Activated CD4-positive, alpha-beta T cell treated with anti-CD3 and anti-CD28 coated beads for 4 hours (primary cell): ENCODE measurements around the gene GPHB5.
"Not testable (repeated sequence)": the region's sequence is repeated elsewhere in the genome, so short reads cannot be mapped to it uniquely, and the experiment has no call there.

Source experiments
- DNase-seq, 2 donors: peaks; one replicate each; pipeline ENCODE4 v3.0.0-alpha.2; 2020

The GPHB5 gene

DNA sequence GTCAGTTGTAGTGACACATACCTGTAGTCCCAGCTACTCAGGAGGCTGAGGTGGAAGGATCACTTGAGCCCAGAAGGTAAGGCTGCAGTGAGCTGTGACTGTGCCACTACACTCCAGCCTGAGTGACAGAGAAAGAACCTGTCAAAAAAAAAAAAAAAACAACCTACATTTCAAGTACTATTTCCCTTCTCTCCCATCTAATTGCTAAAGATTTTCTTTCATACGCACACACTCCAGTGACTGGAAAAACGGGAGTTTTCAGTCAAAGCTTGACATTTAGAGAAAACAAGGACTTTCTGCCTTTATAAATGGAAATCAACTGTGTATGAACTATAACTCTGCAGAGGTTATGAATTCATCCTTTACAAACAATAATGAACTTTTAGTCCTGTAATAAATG lies 25.9 kb downstream of the GPHB5 start:
- DNase-seq: no peak

DNA sequence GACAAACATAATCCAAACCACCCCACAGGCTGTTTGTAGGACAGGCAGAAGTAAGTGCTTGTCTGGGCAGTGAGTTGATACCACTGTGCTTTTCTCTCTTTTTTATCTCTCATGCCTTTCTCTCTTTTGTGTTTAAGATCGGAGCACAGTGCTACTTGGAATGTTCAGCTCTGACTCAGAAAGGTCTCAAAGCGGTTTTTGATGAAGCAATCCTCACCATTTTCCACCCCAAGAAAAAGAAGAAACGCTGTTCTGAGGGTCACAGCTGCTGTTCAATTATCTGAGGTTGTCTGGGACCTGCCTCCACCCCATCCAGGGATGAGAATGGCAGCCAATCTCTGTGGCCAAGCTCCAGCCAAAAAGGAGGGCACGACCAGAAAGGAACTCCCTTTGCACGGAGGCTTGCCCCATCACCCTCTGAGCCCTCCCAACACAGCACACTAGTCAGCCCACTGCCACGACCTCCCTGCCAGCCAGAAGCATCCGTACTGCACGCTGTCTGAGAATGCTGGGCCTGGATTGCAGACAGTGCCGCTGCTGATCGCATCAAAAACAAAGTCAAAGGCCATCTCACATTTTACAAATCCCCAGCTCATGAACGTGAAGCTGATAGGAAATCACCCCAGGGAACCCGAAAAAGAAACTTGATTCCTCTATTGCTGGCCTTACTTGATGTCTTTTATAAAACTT lies 27.8 kb downstream of the GPHB5 start:
- DNase-seq: no peak

DNA sequence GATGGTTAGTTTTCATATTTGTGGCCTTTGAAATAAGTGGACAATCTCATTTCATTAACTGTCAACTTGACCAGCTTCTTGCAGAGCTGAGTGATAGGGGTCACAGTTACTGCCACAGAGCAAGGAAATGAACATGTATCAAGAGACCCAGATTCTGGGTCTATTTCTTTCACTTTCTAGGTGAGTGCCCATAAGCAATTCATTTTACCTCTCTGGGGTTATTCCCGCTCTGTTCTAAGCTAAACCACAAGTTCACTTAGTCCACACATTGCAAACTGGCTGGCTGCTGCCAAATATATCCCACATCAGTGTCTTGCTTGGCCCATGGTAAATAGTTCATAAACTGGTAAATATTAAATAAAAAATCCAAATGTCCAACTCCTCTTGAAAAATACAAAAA lies 29.9 kb downstream of the GPHB5 start:
- no peak for DNase-seq

DNA sequence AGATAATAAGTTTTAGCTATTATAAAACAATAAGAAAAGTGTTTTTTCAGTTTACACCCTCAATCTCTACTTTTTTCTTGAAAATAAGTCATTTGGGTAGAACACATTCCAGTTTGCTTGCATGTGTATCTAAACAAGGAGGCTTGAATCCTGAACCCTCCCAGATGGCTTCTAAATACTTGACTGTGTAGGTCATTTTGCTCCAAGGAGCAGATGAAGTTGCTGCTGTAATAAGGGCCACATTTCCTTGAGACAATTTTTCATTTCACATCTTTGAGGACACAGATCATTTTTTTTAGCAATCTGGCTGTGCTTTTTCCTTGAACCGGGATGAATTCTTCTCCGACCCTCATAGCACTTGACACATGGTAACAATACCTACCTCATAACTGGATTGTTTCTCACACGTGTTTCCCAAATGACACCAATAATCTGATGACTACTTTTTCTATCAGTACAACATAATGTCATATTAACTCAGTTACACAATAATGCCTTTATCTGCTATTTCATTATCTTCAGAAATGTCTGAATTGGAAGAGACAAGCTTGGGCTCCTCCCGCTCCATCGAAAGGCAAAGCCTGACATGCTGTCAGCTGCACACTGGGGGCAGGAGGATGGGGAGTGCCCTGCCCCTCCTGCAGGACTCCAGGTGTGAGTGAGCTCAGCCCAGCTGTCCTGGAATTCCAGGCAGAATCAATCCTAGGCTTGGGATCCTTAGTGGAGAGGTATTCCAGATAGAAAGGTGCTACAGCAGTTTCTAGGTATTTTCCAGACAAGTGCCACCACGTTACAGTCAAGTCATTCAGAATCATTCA lies 30.9 kb downstream of the GPHB5 start:
- no peak for DNase-seq

DNA sequence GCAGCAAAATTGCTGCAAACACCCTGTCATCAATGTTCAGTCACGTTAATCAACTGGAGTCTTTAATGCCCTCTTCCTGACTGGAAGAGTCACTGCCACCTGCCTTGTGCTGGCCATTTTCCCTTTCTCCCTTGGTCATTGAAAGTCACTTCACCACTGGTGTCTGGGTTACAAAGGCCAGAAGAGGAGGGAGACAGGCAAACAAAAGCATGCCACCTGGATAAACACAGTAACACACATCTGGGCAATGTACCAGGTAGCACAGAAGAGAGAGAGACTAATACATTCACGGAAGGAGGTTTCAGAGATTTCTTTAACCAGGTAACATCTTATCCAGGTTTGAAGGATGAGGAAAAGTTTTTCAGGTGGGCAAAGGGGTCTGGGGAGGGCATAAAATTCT lies 32.7 kb downstream of the GPHB5 start:
- DNase-seq: no peak

DNA sequence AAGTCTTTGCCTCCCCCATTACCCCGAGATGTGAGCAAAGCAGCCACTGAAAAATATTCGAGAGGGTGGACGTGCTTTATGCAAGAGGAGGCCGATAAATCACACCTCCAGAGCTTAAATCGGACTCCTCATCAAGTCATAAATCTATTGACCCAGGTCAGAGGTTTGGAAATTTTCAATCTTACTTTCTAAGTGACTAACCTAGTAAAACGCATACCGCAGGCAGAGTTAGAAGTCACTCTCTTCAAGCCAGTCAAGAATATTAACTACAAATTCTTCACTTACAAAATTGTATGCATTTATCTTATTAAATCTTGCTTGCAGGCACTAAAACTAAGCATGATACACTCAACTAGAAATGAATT lies 34.9 kb downstream of the GPHB5 start:
- no peak for DNase-seq

DNA sequence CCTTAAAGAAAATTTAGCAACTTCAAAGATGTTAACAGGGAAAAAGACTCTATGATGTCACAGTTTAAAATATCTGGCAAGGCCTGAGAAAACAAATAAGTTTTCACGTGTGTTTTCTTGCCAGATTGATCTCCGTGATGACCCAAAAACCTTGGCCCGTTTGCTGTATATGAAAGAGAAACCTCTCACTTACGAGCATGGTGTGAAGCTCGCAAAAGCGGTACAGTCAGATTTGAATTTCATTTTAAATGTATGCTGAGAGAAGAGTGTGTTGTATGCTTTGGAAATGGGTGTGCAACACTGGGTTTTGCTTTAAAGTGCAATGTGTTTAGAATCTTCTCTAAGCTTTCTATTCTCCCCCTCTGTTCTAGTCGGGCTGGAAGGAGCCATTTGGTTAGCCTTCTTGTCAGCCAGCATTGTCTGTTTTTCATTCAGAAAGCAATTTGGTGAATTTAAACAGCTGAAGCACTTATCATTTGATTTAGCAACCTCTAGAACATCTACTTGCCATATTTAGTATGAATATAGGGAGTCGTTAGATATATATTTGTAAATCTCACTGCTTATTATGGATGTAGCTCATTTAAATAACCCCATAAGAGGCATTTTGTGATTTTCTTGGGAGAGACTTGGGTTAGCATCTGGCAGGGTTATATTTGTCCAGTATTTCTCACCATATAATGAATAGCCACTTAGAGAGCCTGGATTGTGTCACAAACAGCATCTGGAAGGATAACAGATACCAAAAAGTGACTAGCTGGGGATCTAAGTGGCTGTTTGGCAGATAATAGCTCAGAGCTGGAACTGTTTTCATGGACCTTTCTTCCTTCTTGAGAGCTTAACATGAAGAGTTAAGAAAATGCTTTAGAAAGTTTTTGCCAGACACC lies 35.5 kb downstream of the GPHB5 start:
- no peak for DNase-seq

DNA sequence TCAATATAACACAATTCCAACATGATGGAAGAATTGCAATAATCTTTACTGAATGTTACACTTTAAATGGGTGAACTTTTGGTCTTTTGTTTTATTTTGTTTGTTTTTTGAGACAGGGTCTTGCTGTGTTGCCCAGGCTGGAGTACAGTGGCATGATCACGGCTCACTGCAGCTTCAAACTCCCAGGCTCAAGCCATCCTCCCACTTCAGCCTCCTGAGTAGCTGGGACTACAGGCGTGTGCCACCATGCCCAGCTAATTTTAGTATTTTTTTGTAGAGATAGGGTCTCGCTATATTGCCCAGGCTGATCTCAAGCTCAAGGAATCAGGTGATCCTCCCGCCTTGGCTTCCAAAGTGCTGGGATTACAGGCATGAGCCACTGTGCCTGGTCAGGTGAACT lies 38.8 kb downstream of the GPHB5 start:
- DNase-seq: not testable (repeated sequence)

DNA sequence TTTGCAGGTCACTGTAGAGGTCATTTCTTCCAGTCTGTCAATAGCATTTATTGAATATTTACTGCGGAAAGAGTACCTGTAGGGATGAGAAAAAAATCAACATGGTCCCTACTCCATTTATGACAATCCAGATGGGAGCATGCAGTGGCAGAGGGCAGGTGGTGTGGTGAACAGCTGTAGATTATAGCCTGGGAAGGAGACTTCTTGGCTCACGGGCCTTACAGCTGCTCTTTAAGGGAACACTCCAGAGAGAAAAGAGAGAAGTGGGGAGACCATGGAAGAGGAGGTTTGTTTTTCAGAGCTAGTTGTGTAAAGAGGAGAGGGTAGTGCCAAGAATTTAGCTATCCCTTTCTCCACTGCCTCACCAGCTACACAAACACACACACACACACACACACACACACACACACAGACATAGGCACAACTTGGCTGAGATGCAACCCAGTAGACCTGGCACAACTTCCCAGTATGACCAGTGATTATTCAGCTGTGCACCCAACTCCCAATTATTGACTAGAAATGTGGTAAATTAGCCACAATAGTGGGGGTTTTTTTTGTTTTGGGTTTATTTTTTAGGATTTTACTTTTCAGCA lies 41.0 kb downstream of the GPHB5 start:
- no peak for DNase-seq

DNA sequence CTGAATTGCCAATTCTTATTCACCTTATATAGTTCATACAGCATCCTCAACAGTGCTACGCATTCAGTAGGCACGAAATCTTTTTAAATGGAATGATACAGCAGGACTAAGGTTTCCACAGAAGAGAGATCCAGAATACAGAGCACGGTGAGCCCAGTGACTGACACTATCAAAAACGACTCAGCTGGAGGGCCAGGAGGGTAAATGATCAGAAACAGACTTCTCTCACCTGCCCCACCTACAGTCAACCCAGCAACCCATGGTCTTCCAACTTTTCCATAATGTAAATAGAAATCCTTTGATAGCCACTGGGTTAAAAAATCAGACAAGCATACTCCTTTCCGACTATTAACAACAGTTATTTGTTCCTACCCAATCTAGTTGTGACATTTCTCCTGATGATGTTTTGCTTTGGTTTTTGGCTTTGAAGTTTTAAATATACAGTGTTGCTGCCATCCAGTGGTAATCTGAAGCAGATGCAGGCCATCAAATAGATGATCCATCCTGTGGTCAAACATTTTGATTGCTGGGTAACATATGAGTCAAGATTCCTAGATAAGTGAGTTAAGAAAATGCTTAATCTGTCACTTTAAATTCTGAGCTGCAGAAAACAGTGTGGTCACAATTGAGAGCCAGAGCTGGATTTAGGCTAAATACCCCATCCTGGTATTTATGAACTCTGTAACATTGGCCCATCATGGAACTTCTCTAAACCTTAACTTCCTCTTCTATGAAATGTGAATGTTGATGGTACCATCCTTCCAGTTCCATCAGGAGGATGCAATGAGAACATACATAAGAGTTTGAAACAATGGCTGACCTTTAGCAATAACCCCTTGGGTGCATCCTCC lies 42.0 kb downstream of the GPHB5 start:
- no peak for DNase-seq

DNA sequence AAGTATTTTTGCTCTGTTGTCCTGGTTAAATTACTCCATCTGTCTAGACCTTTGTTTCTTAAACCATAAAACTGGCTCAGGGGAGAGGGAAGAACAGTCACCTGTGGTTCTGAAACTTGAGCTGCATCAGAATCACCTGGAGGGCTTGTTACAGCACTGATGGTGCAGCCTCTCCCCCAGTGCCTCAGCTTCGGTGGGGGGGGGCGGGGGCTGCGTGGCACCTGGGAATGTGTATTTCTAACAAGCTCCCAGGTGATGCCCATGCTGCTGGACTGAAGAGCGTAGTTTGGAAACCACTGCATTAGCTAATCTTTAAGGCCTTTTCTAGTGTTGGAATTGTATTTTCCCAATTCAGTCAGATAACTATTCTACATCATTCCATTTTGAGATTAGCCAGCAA lies 42.7 kb downstream of the GPHB5 start:
- no peak for DNase-seq

DNA sequence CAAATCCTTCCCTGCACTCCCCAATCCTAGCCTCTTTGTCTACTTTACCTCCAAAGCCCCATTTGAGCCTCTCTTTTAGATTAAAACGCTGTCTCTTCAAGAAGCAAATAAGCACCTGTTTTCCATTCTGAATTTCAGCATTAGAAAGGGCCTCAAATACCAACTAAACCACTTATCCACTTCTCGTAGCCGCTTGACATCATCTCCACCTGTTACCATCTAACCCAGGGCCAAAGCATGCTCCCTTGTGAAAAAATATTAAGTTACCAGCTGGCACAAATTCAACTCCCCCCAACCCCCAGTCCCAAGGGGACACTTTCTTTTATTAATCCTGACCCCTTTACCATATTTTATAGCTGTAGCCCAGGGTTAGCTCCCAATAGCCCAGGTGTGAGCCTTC lies 43.1 kb downstream of the GPHB5 start:
- DNase-seq: no peak

DNA sequence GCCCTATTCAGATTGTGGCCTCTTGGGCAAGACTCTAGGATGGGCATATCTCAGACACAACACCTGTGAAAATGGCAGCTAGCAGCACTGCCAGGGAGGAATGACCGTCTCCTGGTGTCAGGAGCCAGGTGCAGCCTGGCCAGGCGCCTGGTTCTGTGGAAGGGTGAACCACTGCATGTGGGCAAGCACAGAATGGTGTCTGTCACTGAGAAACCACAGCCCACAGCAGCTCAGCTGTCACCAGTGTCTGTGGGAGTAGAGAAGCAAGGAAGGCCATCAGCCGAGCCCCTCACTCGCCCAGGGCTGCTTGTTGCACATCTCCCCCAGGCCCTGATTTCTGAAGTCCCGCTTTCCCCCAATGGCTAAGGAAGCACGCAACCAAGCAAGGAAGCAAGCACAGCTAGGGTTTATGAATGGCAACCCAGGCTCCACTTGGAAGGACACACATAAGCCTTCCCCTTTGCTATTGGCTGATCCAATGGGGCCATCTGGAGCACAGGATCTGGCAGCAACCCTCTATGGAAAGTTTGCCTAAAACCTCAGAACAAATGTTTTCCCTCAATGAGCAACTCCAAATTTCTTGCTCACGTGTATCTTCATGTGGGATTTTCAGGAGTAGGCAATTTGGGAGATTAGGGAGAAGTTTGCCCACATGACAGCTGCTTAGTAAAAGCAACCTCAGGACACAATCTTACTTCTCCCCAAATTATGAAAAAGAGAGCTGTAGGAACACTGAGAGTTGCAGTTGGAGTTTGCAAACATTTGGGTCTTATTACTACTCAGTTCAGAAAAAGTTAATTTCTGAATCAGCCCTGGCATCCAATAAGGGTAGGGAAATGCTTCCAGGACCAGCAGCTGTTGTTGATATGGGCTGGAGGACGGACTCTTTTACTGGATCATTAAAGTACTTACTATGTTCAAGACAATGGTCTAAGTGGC lies 44.7 kb downstream of the GPHB5 start:
- DNase-seq: no peak

DNA sequence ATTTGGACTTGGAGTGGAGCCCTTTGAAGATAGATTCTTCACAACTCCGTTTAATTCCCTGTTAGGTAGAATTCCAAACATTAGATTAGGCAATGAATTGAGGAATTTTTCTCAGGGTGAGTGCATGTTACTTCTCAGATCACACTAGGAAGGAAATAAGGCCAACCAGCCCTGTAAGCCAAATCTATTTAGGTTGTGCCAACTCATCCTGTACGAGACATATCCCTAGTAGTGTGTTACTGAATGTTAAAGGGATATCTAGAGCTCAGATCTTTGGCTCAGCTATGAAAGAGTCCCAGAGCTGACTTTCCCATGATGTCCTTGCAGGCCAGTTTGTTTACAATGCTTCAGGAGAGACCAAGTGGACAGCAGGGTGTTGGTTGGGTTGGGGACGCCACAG lies 45.6 kb downstream of the GPHB5 start:
- no peak for DNase-seq

DNA sequence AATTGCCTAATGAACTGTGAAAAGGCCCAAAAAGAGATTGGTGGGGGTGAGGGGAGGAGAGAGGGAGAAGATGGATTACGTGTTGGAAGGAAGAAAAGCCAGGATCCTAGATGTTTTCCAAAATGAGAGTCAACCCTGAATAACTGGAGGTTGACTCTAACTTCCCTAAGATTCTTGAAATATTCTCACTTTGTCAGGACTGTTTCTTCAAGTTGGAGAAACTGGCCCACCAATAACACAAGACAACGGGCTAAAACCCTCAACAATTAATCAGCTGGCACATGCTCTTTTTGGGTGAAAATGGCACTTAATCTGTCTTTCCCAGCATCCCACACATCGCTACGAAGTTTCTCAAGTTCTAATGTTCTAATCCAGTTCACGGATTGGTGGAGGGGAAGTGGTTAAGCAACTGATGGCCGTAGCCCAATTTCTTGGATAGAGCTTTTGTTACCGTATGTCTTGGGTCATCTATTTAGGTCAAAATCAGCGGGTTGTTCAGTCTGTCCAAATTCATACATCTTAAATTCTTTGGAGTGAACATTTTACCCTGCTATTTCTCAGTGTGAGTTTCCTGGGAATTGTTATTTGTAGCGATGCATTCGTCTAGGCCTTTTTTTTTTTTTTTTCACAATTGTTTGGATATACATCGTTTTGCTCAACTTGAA lies 49.0 kb downstream of the GPHB5 start:
- no peak for DNase-seq

DNA sequence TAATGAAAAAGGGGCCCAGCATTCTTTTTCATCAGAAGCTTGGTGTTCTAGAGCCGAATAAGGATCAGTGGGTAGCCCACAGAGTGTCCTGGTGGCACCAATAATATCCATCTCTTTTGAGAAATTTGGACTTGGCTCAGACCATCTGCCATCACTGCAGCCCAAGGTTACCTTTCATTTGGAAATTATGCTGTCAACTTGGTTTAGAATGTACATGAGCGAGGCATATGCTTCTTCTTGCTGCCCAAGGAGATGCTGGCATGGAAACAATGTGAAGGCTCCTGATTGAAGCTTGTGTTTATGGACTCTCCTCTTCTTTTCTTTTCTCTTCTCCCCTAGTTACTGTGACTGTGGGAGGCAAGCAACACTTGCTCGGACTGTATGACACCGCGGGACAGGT lies 50.0 kb downstream of the GPHB5 start:
- no peak for DNase-seq

DNA sequence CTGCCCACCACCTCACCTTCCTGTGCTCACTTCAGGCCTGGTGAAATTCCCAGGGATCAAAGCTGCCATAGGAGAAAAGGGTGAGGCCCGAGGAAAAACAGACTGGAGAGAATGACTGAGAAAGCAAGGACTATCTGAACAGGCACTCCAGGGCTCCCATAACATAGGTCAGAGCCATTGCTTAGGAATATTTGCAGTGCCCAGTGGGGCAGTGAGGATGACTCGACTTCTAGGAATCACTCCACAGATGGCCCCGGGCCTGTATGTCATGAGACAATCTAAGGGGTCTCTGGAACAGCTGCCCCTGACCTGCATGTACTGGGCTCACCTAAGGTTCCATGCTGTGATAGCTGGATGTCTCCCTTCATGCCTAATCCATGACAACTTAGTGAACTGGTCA lies 51.6 kb downstream of the GPHB5 start:
- no peak for DNase-seq

DNA sequence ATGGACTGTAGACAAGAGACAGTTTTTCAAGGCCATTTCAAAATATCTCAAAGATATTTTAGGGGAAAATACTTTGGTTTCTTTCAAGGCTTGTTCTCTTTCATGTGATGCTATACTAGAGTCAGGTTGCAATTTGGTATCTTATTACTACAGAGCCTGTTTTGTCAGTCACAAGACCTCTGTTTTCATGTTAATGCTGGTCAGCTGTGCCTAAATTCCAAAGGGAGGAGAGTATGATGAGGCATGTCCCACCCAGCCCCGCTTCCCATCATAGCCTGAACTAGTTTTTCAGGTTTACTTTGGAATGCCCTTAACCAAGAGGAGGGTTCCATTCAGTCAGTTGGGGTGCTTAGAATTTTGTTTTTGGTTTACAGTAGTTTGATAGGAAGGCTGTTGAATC lies 52.6 kb downstream of the GPHB5 start:
- DNase-seq: no peak
